HG03066 (cell line): ENCODE results near the gene LIX1.

Experiments used
- ATAC-seq: cut with Tn5 transposase; IDR thresholded peaks from one replicate; pipeline ENCODE4 v1.9.1; 2021; ENCODE audit warnings: low read depth; ENCODE audit not compliant: unreplicated experiment

Gene LIX1

GRCh38 chr5:97077246-97077645 is 65.2 kb downstream of the LIX1 start:
- ATAC-seq: no peak

DNA sequence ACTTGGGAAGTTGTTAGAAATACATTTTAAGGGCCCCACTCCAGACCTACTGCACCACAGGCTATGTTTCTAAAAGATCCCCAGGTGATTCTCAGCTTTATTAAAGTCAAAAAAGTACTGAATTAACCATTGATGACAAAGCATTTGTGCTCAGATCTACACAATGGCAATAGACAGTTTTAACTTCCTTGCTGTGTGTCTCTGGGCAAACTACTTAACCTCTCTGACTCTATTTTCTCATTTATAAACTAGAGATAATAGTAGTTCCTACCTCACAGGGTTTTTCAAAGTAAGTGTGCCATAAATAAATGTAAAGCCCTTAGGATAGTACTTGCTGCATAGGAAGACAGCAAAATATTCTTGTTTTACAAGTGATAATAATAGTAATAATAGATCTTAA is 66.3 kb downstream of the LIX1 start:
- no peak for ATAC-seq

DNA sequence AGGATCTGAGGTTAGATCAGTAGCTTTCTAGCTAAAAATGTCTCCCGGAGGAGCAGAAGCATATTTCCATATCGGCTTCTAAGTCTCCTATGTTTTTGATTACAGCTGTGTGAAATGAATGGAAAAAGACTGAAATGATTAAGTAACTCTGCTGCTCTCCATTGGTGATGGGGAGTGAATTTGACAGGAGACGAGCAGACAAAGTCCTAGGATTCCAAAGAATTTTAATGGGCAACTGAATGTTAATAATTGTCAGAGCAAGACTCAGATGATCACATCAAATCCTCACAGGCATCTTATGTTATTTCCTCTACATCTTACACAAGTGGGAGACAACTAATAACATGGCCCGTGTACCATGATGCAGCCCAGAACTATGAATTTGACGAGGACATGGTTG is 66.8 kb downstream of the LIX1 start:
- ATAC-seq: no peak

DNA sequence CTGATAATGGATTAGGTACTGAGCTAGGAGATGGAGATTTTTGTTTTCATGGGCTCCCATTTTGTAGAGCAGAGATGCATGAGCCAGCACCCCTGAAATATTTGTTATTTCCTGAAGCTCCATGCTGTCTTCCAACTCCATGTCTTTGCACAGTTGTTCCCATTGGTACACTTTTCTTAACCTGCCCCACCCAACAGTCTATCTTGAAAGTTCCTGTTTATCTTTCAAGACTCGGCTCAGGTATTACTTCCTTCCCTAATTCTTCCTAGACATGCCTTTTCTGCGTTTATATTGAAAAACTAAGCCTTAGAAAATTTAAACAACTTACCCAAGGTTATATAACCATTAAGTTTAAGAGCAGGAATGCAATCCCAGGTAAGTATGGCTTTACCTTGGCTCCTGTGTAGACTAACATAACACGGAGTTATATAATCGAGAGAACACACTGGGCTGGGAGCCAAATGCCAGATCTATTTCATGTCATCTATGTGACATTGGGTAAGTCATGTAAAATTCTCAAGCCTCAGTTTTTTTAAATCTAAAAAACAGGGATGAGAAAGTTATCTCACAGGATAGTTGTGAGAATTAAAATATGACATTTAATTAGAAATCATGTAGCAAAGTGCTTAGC is 67.4 kb downstream of the LIX1 start:
- no peak for ATAC-seq

GRCh38 chr5:97073420-97073819 is 69.0 kb downstream of the LIX1 start:
- ATAC-seq: no peak

- ATAC-seq: no peak
These were observed 69.7 kb downstream of the LIX1 start for GRCh38 chr5:97072696-97073095.

DNA sequence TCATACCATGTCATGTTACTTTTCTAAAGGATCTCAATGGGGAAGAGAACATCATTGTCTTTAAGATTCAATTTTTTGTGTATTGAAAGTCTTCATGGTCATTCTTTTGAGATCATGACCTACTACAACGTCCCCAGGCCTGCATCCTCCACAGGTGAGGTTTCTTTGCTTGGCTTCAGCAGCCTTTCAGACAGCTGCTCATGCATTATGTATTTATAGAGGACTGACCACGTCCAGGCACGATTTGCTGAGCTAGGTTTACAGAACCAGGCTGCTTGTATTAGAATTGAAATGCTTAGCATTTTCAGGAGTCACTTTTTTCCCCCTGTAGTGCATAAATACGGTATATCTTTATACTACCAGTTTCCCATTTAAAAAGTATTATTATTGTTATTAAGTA is 70.4 kb downstream of the LIX1 start:
- no peak for ATAC-seq

- no peak for ATAC-seq
These were observed 71.3 kb downstream of the LIX1 start for GRCh38 chr5:97071101-97071500.

GRCh38 chr5:97070234-97070633 is 72.2 kb downstream of the LIX1 start:
- ATAC-seq: no peak

DNA sequence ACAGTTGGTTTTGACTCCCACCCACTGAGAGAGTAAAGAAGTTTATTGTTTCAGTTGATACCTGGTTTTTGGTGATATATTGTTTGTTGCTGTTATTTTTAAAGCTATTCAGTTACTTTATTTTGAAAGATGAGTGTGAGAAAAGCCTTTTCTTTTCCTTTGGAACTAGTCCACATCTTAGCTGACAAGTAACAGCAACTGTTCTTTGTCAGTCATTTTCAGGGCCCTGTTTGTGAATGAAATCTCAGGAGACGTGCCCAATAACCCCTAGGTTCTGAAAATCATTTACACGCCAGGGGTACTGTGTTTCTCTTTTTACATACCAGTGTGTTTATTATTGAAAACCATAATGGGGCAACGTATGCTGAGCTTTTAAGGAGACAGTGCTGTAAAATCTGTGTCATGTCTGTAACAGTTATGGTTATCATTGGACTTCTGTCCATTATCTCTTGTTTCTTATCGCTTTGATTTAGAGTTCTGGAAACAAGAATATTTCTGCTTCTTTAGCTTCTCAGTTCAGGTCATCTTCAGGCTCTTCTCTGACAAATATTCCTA is 75.0 kb downstream of the LIX1 start:
- ATAC-seq: no peak

DNA sequence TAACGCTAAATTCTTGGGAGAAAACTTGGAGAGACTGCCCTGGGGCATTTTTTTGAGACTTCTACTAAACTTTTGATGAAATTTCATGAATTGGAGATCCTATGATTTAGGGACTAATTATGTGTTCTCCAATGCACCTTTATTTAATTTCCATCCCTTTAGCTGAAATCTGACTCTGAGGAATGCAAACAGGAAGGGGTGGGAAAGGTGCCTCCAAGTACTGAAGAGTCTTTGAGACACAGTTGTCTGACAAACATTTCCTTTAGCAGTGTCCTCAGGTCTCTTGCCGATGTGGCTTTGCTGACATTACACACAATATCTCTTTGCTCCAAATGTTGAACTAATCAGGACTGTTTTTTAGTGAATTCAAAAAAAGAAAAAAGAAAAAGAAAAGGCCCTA is 76.9 kb downstream of the LIX1 start:
- ATAC-seq: no peak

DNA sequence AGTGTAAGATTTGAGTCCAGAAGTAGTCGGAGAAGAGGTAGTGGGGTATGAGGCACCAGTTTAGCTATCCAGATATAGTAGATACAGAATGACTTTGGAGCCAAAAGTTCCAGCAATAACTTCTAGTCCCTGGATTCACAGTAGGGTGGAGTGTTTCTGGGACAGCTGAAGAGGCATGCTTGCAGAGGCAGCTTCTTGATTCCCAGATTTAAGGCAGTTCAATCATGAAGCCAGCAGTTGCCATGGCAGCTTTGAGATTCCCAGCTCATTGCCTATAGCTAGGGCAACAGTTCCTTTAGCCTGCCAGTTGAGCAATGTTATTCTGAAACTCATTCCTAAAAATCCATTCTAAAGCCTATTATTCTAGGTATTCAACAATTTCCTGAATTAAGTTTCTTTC is 79.2 kb downstream of the LIX1 start:
- ATAC-seq: no peak

GRCh38 chr5:97062046-97062445 is 80.4 kb downstream of the LIX1 start:
- no peak for ATAC-seq

- ATAC-seq: no peak
These were observed 86.1 kb downstream of the LIX1 start for GRCh38 chr5:97056263-97056662.

DNA sequence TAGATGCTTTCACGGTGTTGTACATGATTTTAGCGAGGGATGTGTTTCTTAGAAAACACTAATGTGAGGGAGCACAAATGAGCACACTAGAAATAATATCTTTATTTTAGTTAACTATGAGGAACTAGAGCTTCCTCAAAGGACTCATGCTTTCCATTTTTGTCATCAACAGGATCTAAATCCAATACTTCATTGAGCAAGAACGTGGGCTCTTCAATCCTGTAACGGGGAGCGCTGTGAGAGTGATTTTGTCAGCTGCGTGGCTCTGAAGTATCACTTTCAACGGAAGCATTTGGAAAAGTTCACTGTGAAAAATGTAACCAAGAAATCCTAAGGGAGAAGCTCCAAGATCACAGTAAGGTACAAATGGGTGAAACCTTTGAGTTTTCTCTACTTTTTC is 93.2 kb downstream of the LIX1 start:
- no peak for ATAC-seq

DNA sequence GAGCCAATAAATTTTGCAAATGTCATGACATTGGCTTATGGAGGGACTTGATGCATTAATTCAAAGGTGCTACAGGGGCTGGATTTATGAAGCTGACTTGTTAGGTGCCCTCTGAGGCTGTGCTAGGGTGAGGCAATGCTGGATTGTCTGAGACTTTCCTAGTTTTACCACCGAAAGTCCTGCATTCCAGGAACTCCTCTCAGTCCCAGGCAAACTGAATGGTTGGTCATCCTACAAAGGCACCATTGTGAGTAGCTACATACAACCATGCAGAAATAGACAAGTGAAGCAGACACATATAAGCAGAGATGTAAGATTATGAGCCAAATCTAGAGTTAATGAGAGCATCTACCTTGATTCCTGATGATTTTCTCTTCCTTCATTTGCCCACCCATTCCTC is 95.3 kb downstream of the LIX1 start:
- ATAC-seq: no peak

DNA sequence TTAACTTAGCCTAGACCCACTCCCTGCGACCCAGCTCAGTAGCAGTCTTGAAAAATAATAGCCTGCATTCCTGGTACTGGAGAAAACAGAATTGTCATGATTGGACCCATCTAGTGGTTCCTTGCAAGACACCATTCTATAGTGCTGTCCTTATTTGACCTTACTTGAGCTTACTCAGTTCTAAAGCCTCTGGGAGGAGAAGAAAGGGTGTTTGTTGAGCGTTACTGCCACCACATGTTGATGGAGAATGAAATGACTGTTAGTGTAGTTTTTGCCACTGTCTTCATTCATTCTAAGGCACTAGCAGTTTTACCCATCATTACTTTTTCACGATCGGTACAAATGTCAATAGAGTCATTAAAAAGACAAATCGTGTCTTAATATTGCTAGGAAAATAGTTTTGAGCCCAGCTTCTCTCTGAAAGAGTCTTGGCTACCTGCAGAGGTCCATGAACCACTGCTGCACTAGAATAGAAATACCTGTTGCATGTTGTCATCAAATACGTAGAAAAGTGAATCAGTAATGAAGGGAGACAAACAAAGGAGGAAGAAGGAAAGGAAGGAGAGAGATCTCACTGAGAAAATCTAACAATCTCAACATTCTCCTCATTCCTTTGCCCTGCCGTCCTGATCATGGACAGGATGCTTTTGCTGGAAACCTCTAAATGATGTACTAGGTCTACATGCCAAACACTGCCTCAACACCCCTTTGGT is 96.0 kb downstream of the LIX1 start:
- no peak for ATAC-seq

DNA sequence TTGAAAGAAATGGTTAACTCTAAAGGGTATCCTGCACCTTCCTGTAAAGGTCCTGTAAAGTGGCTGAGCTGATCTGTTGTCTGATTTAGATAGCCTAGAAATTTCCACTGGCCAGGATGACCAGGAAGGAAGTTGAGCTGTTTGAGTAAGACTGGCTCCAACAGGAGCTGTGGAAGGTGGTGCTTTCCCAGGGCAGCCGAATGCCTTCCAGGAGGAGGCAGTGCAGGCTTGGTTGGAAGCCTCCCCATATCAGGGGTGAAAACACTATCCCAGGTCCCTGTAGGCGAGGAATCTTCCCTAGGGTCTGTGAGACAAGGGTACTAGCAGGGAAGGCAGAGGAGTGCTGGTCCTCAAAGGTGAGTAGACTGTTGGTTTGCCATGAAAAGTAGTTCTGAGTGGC is 98.4 kb downstream of the LIX1 start:
- no peak for ATAC-seq

GRCh38 chr5:97043511-97043910 is 98.9 kb downstream of the LIX1 start:
- no peak for ATAC-seq

DNA sequence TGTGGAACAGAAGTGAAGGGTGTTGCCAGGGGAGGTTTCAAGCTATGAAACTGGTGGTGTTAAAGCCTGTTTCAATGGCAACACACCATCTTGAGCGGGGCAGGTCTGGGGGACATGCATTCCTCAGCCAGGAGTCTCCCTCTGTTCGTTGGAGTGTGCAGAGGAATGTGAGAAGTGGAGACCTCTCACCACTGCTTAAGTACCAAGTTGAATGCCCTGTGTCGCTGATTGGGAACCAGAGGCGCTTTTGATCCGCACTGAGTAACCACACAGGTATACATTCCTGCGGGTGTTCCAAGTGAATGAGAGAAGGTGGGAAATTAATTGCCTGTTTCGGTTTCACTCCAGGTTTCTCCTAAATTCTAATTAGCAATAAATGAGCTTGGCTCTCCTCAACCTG is 99.4 kb downstream of the LIX1 start:
- ATAC-seq: no peak
